Skeletal muscle tissue (tissue), 4 donors: ENCODE data around the gene CRB2. TPM values are rescaled to one million over a fixed set of nuclear protein-coding genes. Genes with fewer than 3 reads are reported as not detected.

Experiments
- H3K27ac ChIP-seq: one replicate; pipeline ENCODE4 v1.7.0; 2013; ENCODE audit warnings: mild to moderate bottlenecking, low read depth, low read length, inconsistent platforms
- H3K27me3 ChIP-seq, 3 donors: one replicate each; pipeline ENCODE4 v1.7.0; 2013; ENCODE audit warnings: low read length in 3 of 3; ENCODE audit not compliant: control insufficient read depth in 3 of 3, insufficient read depth in 3 of 3
- H3K36me3 ChIP-seq, 3 donors: one replicate each; pipeline ENCODE4 v1.7.0; 2013; ENCODE audit warnings: low read length in 3 of 3; ENCODE audit not compliant: control insufficient read depth in 3 of 3, insufficient read depth in 3 of 3
- H3K4me1 ChIP-seq, 3 donors: one replicate each; pipeline ENCODE4 v1.7.0; 2013; ENCODE audit warnings: low read length in 3 of 3, mild to moderate bottlenecking in 3 of 3; ENCODE audit not compliant: control insufficient read depth in 3 of 3, insufficient read depth in 3 of 3
- H3K4me3 ChIP-seq, 3 donors: one replicate each; pipeline ENCODE4 v1.7.0; 2013; ENCODE audit warnings: low read length in 3 of 3
- H3K9ac ChIP-seq, 3 donors: one replicate each; pipeline ENCODE4 v1.7.0; 2013; ENCODE audit warnings: low read length in 3 of 3, mild to moderate bottlenecking in 3 of 3, moderate library complexity in 2 of 3, low read depth in 1 of 3
- H3K9me3 ChIP-seq, 3 donors: one replicate each; pipeline ENCODE4 v1.7.0; 2013; ENCODE audit warnings: low read length in 3 of 3; ENCODE audit not compliant: control insufficient read depth in 3 of 3
- total RNA-seq: library from RNA; depleted of rRNA; stranded (reverse); fragments of >200 nt; gene quantifications from one replicate; pipeline ENCODE4 v1.2.3, GENCODE V29; 2014
- donor health status: Osteomylitis.

CRB2 gene
- total RNA-seq = under 0.01 TPM

DNA sequence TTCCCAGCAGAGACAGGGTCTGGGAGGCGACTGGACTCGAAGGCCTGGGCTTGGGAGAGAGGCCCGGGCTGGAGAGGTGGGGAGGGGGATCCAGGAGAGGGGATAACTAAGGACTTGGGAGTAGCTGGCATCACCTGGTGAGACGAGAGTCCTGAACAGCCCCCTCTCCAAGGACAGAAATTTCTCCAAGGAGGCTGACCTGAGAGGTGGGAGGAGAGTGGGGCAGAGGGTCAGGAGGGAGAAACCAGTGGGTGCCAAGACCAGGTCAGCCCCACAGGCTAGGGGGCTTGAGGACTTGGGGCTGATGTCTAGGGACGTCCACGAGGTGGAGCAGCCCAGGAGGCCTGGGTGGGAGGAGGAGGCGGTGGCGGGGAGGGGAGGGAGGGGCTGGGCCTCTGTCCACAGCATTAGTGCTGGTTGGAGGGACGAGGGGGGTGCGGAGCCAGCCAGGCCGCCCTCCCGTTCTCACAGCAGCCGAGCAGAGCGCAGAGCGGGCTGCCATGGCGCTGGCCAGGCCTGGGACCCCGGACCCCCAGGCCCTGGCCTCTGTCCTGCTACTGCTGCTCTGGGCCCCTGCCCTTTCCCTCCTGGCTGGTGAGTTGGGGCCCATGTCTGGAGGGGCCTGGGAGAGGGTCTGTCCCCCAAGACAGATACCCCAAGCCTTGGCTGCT lies at the start of gene CRB2:
Gene CRB2 (plus strand): TSS at position 437 of the 671 bp plus-strand sequence. CDS start 64 bp downstream, at position 501.
- Histone ChIP-seq H3K4me1 (peaks cover 4 to 5% (median 5%) of the 10 kb centered on the region in 3 donors), H3K27ac (no peak within 1 kb of the TSS)

DNA sequence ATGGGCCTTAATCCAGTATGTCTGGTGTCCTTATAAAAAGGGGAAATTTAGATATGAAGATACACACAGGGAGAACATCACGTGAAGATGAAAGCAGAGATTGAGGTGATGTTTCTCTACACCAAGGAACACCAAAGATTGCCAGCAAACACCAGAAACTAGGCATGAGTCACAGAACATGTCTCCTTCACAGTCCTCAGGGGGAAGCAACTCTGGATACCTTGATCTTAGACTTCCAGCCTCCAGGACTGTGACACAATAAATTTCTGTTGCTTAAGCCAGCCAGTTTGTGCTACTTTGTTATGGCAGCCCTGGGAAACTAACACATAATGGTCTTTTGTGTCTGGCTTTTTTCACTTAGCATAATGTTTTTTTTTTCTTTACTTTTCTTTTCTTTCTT lies 46.4 kb upstream of the CRB2 start:
- H3K9ac ChIP-seq = no peak overlapping the region
- H3K9me3 ChIP-seq = no peaks in the 10 kb centered on the region
- no peak overlapping the region for H3K27ac ChIP-seq
- H3K4me3 ChIP-seq = no peak overlapping the region
- no peaks in the 10 kb centered on the region for H3K36me3 ChIP-seq
- H3K27me3 ChIP-seq = no peaks in the 10 kb centered on the region
- H3K4me1 ChIP-seq = peaks cover 19 to 32% (median 21%) of the 10 kb centered on the region in 3 donors

More for the DNA sequence above, at the start of gene CRB2:
- no peaks in the 10 kb centered on the region for H3K9me3 ChIP-seq
- peaks cover 7 to 33% (median 28%) of the 10 kb centered on the region in 3 donors for H3K27me3 ChIP-seq
- no peak within 1 kb of the TSS for H3K9ac ChIP-seq
- no peak within 1 kb of the TSS for H3K4me3 ChIP-seq
- H3K36me3 ChIP-seq = no peaks in the 10 kb centered on the region

DNA sequence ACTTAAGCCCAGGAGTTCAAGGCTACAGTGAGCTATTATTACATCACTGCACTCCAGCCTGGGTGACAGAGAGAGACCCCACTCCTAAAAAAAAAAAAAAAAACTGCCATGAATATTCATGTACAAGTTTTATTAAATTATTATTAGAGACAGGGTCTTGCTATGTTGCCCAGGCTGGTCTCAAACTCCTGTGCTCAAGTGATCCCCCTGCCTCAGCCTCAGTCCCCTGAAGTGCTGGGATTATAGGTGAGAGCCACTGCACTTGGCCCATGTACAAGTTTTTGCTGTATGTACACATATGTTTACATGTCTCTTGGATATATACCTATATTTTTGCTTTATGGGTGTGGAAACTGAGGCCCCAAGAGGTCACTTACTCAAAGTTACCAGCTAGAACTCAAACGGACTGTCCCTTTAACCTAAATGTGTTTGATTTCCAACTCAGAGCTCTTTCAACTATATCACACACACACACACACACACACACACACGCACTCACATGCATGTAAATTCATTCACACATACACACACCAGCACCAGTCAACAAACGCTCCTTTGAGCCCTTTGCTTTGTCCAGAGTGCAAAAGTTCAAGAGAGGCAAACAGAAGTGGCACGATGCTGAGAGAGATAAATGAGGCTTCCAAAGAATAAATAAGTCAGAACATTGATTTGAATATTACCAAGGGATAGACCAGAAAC lies 45.3 kb upstream of the CRB2 start:
- H3K4me1 ChIP-seq = peaks cover 19 to 31% (median 21%) of the 10 kb centered on the region in 3 donors
- H3K27ac ChIP-seq = peak overlapping the region; percentile 54
- H3K9ac ChIP-seq = peak overlapping the region; percentile 57 to 73 (median 58)
- peak overlapping the region in 1 of 3 donors; percentile 55 for H3K4me3 ChIP-seq
- no peaks in the 10 kb centered on the region for H3K27me3 ChIP-seq
- H3K36me3 ChIP-seq = no peaks in the 10 kb centered on the region
- no peaks in the 10 kb centered on the region for H3K9me3 ChIP-seq

DNA sequence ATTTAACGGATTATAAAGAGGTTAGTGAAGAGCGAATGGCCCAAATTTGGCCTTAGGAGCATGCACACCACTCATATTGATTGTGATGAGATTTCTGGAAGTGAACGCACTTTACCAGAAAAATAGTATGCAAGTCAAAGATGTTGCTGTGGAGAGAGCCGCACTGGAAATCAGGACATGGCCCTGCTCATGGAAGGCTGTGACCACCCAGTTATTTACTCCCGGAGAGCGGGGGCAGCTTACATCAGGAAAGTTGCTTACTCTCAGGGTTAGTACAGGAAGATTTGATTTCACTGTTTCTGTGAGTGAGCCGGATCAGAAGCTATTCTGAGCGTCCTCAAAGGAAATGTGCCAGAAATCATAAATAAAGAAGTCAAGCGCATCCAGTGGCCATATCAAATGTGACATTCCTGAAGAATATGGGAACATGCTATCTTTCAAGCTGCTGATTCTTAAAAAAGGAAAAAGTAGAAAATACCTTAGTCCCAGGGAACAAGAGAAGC lies 44.7 kb upstream of the CRB2 start:
- Histone ChIP-seq H3K4me1 (peaks cover 19 to 25% (median 21%) of the 10 kb centered on the region in 3 donors), H3K4me3 (peak overlapping the region in 2 of 3 donors; percentile 16 to 55), H3K27me3 (no peaks in the 10 kb centered on the region), H3K36me3 (no peaks in the 10 kb centered on the region), H3K27ac (peak overlapping the region; percentile 54), H3K9ac (peak overlapping the region; percentile 57 to 73 (median 58)), H3K9me3 (no peaks in the 10 kb centered on the region)

GRCh38 chr9:123312306-123312877 lies 43.6 kb upstream of the CRB2 start:
- Histone ChIP-seq H3K4me1 (peaks cover 18 to 20% (median 19%) of the 10 kb centered on the region in 3 donors), H3K27me3 (no peaks in the 10 kb centered on the region), H3K36me3 (no peaks in the 10 kb centered on the region), H3K9me3 (no peaks in the 10 kb centered on the region), H3K4me3 (no peak overlapping the region), H3K9ac (no peak overlapping the region), H3K27ac (no peak overlapping the region)

DNA sequence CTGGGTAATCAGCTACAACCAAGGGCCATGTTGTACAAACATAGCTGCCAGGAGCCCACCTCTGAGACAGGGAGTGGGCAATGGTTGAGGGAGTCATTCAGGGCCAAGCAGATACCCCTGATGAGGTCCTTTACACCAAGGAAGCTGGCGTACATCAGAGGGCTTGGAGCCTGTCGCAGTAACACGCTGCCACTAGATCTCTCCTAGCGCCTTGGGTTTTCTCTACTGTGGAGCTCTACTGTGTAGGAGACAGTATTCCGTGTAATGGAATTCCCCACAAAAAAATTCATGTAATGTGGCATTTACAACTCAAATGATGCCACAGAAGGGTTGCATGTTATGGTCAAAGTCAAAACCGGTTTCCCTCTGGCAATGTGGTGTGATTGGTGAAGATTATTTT lies 41.4 kb upstream of the CRB2 start:
- Histone ChIP-seq H3K36me3 (no peaks in the 10 kb centered on the region), H3K9ac (no peak overlapping the region), H3K9me3 (no peaks in the 10 kb centered on the region), H3K4me3 (no peak overlapping the region), H3K4me1 (peaks cover 19 to 33% (median 23%) of the 10 kb centered on the region in 3 donors), H3K27me3 (no peaks in the 10 kb centered on the region), H3K27ac (no peak overlapping the region)

DNA sequence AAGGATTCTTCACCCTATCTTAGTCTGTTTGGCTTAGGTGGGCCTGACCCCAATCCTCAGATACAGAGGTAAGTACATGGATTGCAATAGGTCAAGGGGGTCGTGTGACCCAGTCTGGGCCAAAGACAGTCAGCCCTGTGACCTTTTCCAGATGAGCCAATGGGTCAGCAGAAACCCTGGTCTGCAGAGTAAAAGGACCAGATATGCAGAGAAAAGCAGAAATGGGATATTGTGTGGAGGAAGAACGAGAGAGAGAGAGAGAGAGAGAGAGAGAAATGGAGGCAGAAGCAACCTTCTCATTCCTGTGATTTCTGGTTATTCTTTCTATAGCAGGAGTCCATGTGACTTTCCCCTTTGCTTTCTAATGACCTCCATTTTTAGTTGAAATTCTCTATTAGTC lies 40.4 kb upstream of the CRB2 start:
- H3K4me3 ChIP-seq = no peak overlapping the region
- H3K36me3 ChIP-seq = no peaks in the 10 kb centered on the region
- H3K27me3 ChIP-seq = no peaks in the 10 kb centered on the region
- no peak overlapping the region for H3K9ac ChIP-seq
- no peak overlapping the region for H3K27ac ChIP-seq
- peaks cover 18 to 35% (median 21%) of the 10 kb centered on the region in 3 donors for H3K4me1 ChIP-seq
- H3K9me3 ChIP-seq = no peaks in the 10 kb centered on the region

DNA sequence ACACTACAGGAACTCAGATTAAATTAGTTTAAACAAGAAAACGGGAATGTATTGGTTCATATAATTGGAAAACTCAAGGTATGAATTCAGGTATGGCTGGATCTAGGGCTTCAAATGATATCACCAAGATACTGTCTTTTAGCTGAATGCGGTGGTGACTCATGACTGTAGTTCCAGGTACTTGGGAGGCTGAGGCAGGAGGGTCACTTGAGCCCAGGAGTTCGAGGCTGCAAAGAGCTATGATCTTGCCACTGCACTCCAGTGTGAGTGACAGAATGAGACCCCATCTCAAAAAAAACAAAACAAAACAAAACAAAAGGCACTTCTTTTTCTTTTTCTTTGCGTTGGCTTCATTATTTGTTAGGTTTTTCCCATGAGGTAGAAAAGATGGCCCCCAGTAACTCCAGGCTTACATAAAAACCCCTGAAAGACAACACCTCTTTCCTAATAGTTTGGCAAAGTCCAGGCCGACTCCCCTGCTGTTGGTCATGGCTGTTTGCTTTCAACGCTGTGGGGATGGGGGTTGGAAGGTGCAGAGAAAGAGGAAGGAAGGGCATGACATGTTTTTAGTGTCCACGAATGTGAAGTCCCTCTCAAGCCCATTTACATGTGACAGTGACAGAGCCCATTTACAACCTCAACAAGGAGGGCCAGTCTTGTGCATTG lies 39.8 kb upstream of the CRB2 start:
- Histone ChIP-seq H3K27me3 (no peaks in the 10 kb centered on the region), H3K27ac (no peak overlapping the region), H3K4me3 (no peak overlapping the region), H3K9me3 (no peaks in the 10 kb centered on the region), H3K4me1 (peaks cover 13 to 29% (median 16%) of the 10 kb centered on the region in 3 donors), H3K9ac (no peak overlapping the region), H3K36me3 (no peaks in the 10 kb centered on the region)

DNA sequence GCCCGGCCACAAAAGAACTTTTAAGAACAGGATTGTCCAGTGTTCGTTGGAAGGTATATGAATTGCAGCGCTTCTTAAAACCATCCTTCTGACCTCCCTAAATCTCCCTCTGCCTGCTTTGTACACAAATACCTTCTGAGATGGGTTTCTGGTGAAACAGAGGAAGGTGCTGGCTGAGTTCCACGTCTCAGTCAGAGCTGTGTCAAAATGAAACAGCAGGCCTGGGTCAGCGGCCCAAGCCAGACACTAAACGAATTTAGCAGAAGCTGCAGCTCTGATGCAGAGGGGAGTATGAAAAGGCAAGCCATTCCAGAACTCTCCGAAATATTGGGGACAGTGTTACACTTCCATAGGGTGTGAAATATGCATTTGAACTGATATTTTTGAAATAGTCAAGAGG lies 37.8 kb upstream of the CRB2 start:
- H3K27me3 ChIP-seq = no peaks in the 10 kb centered on the region
- H3K9me3 ChIP-seq = no peaks in the 10 kb centered on the region
- no peak overlapping the region for H3K27ac ChIP-seq
- H3K9ac ChIP-seq = peak overlapping the region in 1 of 3 donors; percentile 33
- H3K36me3 ChIP-seq = no peaks in the 10 kb centered on the region
- H3K4me1 ChIP-seq = peaks cover 11 to 29% (median 13%) of the 10 kb centered on the region in 3 donors
- no peak overlapping the region for H3K4me3 ChIP-seq
